K562 (cell line): ENCODE measurements around the gene CIAO3. TPM values are rescaled to one million over a fixed set of nuclear protein-coding genes. Genes with fewer than 3 reads are reported as not detected.

Source experiments
- ELF2 ChIP-seq: fragments of 250-450 bp; sonication (Bioruptor Pico); IDR thresholded peaks from 2 replicates; pipeline ENCODE4 v1.5.0; 2021; ENCODE audit warnings: mild to moderate bottlenecking
- FOXA3 ChIP-seq, 2 experiments: fragments of 450-650 bp in 1 of 2; sonication (generic) in 1 of 2; formaldehyde crosslinking; IDR thresholded peaks in 1 of 2; conservative IDR thresholded peaks in 1 of 2; 2 replicates each; pipeline versions ENCODE4 v1.4.0 to v1.8.0; 2020 to 2022; ENCODE audit warnings: mild to moderate bottlenecking in 2 of 2, missing genetic modification reagents in 1 of 2
- KDM2B ChIP-seq: fragments of 250-450 bp; sonication (Bioruptor Pico); IDR thresholded peaks from 2 replicates; pipeline ENCODE4 v1.8.0; 2021; ENCODE audit warnings: mild to moderate bottlenecking, moderate library complexity
- MAZ ChIP-seq, 2 experiments: fragments of 450-650 bp in 1 of 2; sonication (generic) in 1 of 2; formaldehyde crosslinking; IDR thresholded peaks in 1 of 2; conservative IDR thresholded peaks in 1 of 2; 2 replicates each; pipeline versions ENCODE4 v1.4.0 to v1.5.0; 2020; ENCODE audit warnings: mild to moderate bottlenecking in 1 of 2, missing genetic modification reagents in 1 of 2
- MCM3 ChIP-seq: fragments of 450-650 bp; IDR thresholded peaks from 2 replicates; pipeline ENCODE4 v1.6.1; 2016
- PYGO2 ChIP-seq: fragments of 450-650 bp; IDR thresholded peaks from 2 replicates; pipeline ENCODE4 v1.6.1; 2016; ENCODE audit warnings: mild to moderate bottlenecking, missing genetic modification characterization, moderate library complexity, missing compliant biosample characterization
- SETDB1 ChIP-seq: IDR thresholded peaks from one replicate; pipeline ENCODE4 v1.6.1; 2012; ENCODE audit warnings: low read length, control low read depth, inconsistent platforms
- ZBTB1 ChIP-seq: sonication (generic); formaldehyde crosslinking; IDR thresholded peaks from 2 replicates; pipeline ENCODE4 v1.8.1; 2023; ENCODE audit warnings: missing genetic modification reagents, low read depth, mild to moderate bottlenecking, borderline replicate concordance
- ZNF184 ChIP-seq: sonication (generic); formaldehyde crosslinking; IDR thresholded peaks from 2 replicates; pipeline ENCODE4 v1.5.0; 2020; ENCODE audit warnings: missing genetic modification reagents
- ZNF311 ChIP-seq: fragments of 250-450 bp; sonication (Bioruptor Pico); IDR thresholded peaks from 2 replicates; pipeline ENCODE4 v1.4.0; 2020; ENCODE audit warnings: mild to moderate bottlenecking, moderate library complexity
- ZNF778 ChIP-seq: fragments of 450-650 bp; formaldehyde crosslinking; IDR thresholded peaks from 2 replicates; pipeline ENCODE4 v1.4.0; 2020; ENCODE audit warnings: mild to moderate bottlenecking, moderate library complexity
- polyA plus RNA-seq, 8 experiments: library from polyadenylated mRNA; depleted of rRNA in 4 of 8; stranded (reverse) in 5 of 8; unstranded in 3 of 8; fragments of >200 nt; fragmentation: Nextera tagmentation in 2 of 8; fragmentation: Illumina TruSeq in 1 of 8; extraction: Ambion mirVana in 2 of 8; extraction: Trizol in 1 of 8; gene quantifications; 2 replicates each; pipeline versions ENCODE4 v1.2.1 to v1.2.3, GENCODE V29; 2011 to 2014; ENCODE audit warnings: inconsistent platforms in 1 of 8, missing spikeins in 1 of 8
- total RNA-seq, 7 experiments: library from RNA; depleted of rRNA in 6 of 7; stranded (reverse); fragments of >200 nt in 6 of 7; fragmentation: Illumina TruSeq in 2 of 7; extraction: Trizol in 2 of 7; gene quantifications; 2 replicates each; pipeline versions ENCODE4 v1.2.1 to v1.2.3, GENCODE V29; 2011 to 2021; ENCODE audit warnings: low replicate concordance in 1 of 7
- TF ChIP-seq, protein P1 (sequence below): fragments of 450-650 bp; formaldehyde crosslinking; IDR thresholded peaks from 2 replicates; pipeline ENCODE4 v1.4.0; 2020; ENCODE audit warnings: mild to moderate bottlenecking, moderate library complexity
- TF ChIP-seq, protein P2 (sequence below): sonication (generic); formaldehyde crosslinking; IDR thresholded peaks from 2 replicates; pipeline ENCODE4 v1.8.0; 2023; ENCODE audit warnings: missing genetic modification reagents, mild to moderate bottlenecking, borderline replicate concordance
- TF ChIP-seq, protein P3 (sequence below): sonication (generic); formaldehyde crosslinking; IDR thresholded peaks from 2 replicates; pipeline ENCODE4 v1.8.0; 2022; ENCODE audit warnings: mild to moderate bottlenecking, missing genetic modification reagents
- TF ChIP-seq, protein P4 (sequence below): sonication (generic); formaldehyde crosslinking; IDR thresholded peaks from 2 replicates; pipeline ENCODE4 v1.8.0; 2022; ENCODE audit warnings: mild to moderate bottlenecking, missing genetic modification reagents, borderline replicate concordance
- TF ChIP-seq, protein P5 (sequence below): fragments of 450-650 bp; conservative IDR thresholded peaks from 2 replicates; pipeline ENCODE4 v1.6.1; 2016; ENCODE audit warnings: missing genetic modification characterization, low read depth, mild to moderate bottlenecking, missing compliant biosample characterization, moderate library complexity

The CIAO3 gene
- total and polyA plus RNA-seq, 9 of the 15 experiments (the other 6 are each of a cell fraction or from before 2014, with no cell fraction given) = 2.2 to 35.6 (median 18.7) TPM

DNA sequence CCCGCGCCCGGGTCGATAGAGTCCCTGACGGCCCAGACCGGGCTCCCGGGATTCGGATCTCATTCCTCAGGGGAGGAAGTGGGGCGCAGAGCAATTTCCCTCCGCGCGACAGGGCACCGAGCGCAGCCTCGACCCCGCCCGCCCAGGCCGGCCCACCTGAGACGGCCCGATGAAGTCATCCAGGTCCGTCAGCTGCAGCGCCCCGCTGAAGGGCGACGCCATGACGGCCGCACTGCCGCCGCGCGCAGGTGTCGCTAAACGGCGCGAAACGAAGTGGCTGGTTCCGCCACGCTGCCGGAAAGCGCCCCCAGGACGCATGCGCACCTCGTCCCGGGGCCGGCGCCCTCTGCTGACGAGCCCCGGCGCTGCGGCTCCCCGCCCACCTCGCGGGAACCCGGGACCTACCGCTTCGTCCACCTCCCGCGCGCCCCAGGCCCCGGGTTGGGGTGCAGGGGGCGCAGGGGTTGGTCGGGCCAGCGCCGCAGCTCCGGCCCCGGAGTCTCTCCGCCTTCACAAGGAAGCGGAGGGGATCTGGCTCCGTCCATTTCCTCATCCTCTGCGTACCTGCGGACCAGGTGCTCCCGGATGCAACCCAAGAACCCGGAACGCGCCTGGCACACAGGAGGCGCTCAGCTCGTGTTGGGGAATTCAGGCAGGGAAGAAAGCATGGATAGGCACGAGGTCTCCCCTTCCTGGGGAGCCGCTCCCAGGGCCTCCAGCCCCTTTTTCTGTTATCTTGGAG, at the start of gene CIAO3 (continued):
- TF ChIP-seq, protein P1, sequence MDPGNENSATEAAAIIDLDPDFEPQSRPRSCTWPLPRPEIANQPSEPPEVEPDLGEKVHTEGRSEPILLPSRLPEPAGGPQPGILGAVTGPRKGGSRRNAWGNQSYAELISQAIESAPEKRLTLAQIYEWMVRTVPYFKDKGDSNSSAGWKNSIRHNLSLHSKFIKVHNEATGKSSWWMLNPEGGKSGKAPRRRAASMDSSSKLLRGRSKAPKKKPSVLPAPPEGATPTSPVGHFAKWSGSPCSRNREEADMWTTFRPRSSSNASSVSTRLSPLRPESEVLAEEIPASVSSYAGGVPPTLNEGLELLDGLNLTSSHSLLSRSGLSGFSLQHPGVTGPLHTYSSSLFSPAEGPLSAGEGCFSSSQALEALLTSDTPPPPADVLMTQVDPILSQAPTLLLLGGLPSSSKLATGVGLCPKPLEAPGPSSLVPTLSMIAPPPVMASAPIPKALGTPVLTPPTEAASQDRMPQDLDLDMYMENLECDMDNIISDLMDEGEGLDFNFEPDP (CRISPR knock-in tag) = no peak
- no peak for TF ChIP-seq ZNF184 (CRISPR knock-in tag)
- TF ChIP-seq ZBTB1 (CRISPR knock-in tag) = no peak
- TF ChIP-seq, protein P2, sequence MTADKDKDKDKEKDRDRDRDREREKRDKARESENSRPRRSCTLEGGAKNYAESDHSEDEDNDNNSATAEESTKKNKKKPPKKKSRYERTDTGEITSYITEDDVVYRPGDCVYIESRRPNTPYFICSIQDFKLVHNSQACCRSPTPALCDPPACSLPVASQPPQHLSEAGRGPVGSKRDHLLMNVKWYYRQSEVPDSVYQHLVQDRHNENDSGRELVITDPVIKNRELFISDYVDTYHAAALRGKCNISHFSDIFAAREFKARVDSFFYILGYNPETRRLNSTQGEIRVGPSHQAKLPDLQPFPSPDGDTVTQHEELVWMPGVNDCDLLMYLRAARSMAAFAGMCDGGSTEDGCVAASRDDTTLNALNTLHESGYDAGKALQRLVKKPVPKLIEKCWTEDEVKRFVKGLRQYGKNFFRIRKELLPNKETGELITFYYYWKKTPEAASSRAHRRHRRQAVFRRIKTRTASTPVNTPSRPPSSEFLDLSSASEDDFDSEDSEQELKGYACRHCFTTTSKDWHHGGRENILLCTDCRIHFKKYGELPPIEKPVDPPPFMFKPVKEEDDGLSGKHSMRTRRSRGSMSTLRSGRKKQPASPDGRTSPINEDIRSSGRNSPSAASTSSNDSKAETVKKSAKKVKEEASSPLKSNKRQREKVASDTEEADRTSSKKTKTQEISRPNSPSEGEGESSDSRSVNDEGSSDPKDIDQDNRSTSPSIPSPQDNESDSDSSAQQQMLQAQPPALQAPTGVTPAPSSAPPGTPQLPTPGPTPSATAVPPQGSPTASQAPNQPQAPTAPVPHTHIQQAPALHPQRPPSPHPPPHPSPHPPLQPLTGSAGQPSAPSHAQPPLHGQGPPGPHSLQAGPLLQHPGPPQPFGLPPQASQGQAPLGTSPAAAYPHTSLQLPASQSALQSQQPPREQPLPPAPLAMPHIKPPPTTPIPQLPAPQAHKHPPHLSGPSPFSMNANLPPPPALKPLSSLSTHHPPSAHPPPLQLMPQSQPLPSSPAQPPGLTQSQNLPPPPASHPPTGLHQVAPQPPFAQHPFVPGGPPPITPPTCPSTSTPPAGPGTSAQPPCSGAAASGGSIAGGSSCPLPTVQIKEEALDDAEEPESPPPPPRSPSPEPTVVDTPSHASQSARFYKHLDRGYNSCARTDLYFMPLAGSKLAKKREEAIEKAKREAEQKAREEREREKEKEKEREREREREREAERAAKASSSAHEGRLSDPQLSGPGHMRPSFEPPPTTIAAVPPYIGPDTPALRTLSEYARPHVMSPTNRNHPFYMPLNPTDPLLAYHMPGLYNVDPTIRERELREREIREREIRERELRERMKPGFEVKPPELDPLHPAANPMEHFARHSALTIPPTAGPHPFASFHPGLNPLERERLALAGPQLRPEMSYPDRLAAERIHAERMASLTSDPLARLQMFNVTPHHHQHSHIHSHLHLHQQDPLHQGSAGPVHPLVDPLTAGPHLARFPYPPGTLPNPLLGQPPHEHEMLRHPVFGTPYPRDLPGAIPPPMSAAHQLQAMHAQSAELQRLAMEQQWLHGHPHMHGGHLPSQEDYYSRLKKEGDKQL (CRISPR knock-in tag) = no peak
- TF ChIP-seq FOXA3 (CRISPR knock-in tag; conservative IDR thresholded peaks at IDR 0.05 in 1 of 2, IDR thresholded peaks at IDR 0.05 in 1 of 2) = peak in 1 of 2 experiments; percentile 54; a peak in 1 of 4 replicates
- TF ChIP-seq MAZ (CRISPR knock-in tag; conservative IDR thresholded peaks at IDR 0.05 in 1 of 2, IDR thresholded peaks at IDR 0.05 in 1 of 2) = peak; percentile 83 to 90
- no peak for TF ChIP-seq ZNF778
- TF ChIP-seq, protein P3, sequence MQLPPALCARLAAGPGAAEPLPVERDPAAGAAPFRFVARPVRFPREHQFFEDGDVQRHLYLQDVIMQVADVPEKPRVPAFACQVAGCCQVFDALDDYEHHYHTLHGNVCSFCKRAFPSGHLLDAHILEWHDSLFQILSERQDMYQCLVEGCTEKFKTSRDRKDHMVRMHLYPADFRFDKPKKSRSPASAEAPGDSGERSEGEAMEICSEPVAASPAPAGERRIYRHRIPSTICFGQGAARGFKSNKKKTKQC (CRISPR knock-in tag) = no peak
- TF ChIP-seq MCM3 = peak; percentile 82; the same call in 1 of the 2 replicates
- no peak for TF ChIP-seq PYGO2
- 0 out of 2 replicates have a peak, but pooled peaks have one; percentile 10 for TF ChIP-seq KDM2B (CRISPR knock-in tag)
- TF ChIP-seq, protein P4, sequence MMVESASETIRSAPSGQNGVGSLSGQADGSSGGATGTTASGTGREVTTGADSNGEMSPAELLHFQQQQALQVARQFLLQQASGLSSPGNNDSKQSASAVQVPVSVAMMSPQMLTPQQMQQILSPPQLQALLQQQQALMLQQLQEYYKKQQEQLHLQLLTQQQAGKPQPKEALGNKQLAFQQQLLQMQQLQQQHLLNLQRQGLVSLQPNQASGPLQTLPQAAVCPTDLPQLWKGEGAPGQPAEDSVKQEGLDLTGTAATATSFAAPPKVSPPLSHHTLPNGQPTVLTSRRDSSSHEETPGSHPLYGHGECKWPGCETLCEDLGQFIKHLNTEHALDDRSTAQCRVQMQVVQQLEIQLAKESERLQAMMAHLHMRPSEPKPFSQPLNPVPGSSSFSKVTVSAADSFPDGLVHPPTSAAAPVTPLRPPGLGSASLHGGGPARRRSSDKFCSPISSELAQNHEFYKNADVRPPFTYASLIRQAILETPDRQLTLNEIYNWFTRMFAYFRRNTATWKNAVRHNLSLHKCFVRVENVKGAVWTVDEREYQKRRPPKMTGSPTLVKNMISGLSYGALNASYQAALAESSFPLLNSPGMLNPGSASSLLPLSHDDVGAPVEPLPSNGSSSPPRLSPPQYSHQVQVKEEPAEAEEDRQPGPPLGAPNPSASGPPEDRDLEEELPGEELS (CRISPR knock-in tag) = no peak
- peak; percentile 64 for TF ChIP-seq SETDB1
- peak; percentile 100 for TF ChIP-seq ELF2 (CRISPR knock-in tag)
- TF ChIP-seq ZNF311 (CRISPR knock-in tag) = no peak
- TF ChIP-seq, protein P5, sequence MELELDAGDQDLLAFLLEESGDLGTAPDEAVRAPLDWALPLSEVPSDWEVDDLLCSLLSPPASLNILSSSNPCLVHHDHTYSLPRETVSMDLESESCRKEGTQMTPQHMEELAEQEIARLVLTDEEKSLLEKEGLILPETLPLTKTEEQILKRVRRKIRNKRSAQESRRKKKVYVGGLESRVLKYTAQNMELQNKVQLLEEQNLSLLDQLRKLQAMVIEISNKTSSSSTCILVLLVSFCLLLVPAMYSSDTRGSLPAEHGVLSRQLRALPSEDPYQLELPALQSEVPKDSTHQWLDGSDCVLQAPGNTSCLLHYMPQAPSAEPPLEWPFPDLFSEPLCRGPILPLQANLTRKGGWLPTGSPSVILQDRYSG (tag) = no peak
